ENCODE results near the gene LRMDA. TPM values are rescaled to one million over a fixed set of nuclear protein-coding genes. Genes with fewer than 3 reads are reported as not detected.

The LRMDA gene
- total RNA-seq, 1 donor from 2014 or later: 7.3 TPM

GRCh38 chr10:76206797-76207352 lies 775.5 kb downstream of the LRMDA start:
- H3K36me3 ChIP-seq (ENCODE audit: control insufficient read depth in 3 of 3, insufficient read depth in 3 of 3, low read length in 3 of 3): no peaks in the 10 kb centered on the region
- H3K27ac ChIP-seq (ENCODE audit: low read depth, low read length): no peak overlapping the region
- no peaks in the 10 kb centered on the region for H3K4me1 ChIP-seq (ENCODE audit: control insufficient read depth in 3 of 3, insufficient read depth in 3 of 3, low read length in 3 of 3)
- no peak overlapping the region for H3K9ac ChIP-seq (ENCODE audit: low read depth in 1 of 3, low read length in 3 of 3)
- H3K27me3 ChIP-seq (ENCODE audit: control insufficient read depth in 3 of 3, insufficient read depth in 3 of 3, low read length in 3 of 3): peaks cover 0 to 10% (median 0%) of the 10 kb centered on the region in 3 donors
- H3K9me3 ChIP-seq (ENCODE audit: control insufficient read depth in 3 of 3, low read length in 3 of 3): no peaks in the 10 kb centered on the region
- H3K4me3 ChIP-seq (ENCODE audit: low read length in 3 of 3): no peak overlapping the region

GRCh38 chr10:76209135-76209534 lies 777.7 kb downstream of the LRMDA start:
- Histone ChIP-seq H3K36me3 (ENCODE audit: control insufficient read depth in 3 of 3, insufficient read depth in 3 of 3, low read length in 3 of 3) (no peaks in the 10 kb centered on the region), H3K27me3 (ENCODE audit: control insufficient read depth in 3 of 3, insufficient read depth in 3 of 3, low read length in 3 of 3) (peaks cover 0 to 4% (median 0%) of the 10 kb centered on the region in 3 donors), H3K9me3 (ENCODE audit: control insufficient read depth in 3 of 3, low read length in 3 of 3) (no peaks in the 10 kb centered on the region), H3K27ac (ENCODE audit: low read depth, low read length) (no peak overlapping the region), H3K4me1 (ENCODE audit: control insufficient read depth in 3 of 3, insufficient read depth in 3 of 3, low read length in 3 of 3) (no peaks in the 10 kb centered on the region), H3K4me3 (ENCODE audit: low read length in 3 of 3) (no peak overlapping the region), H3K9ac (ENCODE audit: low read depth in 1 of 3, low read length in 3 of 3) (no peak overlapping the region)

- H3K9me3 ChIP-seq (ENCODE audit: control insufficient read depth in 3 of 3, low read length in 3 of 3): no peaks in the 10 kb centered on the region
- no peaks in the 10 kb centered on the region for H3K36me3 ChIP-seq (ENCODE audit: control insufficient read depth in 3 of 3, insufficient read depth in 3 of 3, low read length in 3 of 3)
- H3K4me3 ChIP-seq (ENCODE audit: low read length in 3 of 3): no peak overlapping the region
- H3K9ac ChIP-seq (ENCODE audit: low read depth in 1 of 3, low read length in 3 of 3): no peak overlapping the region
- no peaks in the 10 kb centered on the region for H3K4me1 ChIP-seq (ENCODE audit: control insufficient read depth in 3 of 3, insufficient read depth in 3 of 3, low read length in 3 of 3)
- no peaks in the 10 kb centered on the region for H3K27me3 ChIP-seq (ENCODE audit: control insufficient read depth in 3 of 3, insufficient read depth in 3 of 3, low read length in 3 of 3)
- no peak overlapping the region for H3K27ac ChIP-seq (ENCODE audit: low read depth, low read length)
Observed at GRCh38 chr10:76210211-76210610, 778.8 kb downstream of the LRMDA start.

- H3K27me3 ChIP-seq (ENCODE audit: control insufficient read depth in 3 of 3, insufficient read depth in 3 of 3, low read length in 3 of 3): no peaks in the 10 kb centered on the region
- H3K4me1 ChIP-seq (ENCODE audit: control insufficient read depth in 3 of 3, insufficient read depth in 3 of 3, low read length in 3 of 3): no peaks in the 10 kb centered on the region
- H3K9me3 ChIP-seq (ENCODE audit: control insufficient read depth in 3 of 3, low read length in 3 of 3): no peaks in the 10 kb centered on the region
- no peaks in the 10 kb centered on the region for H3K36me3 ChIP-seq (ENCODE audit: control insufficient read depth in 3 of 3, insufficient read depth in 3 of 3, low read length in 3 of 3)
- no peak overlapping the region for H3K27ac ChIP-seq (ENCODE audit: low read depth, low read length)
- no peak overlapping the region for H3K4me3 ChIP-seq (ENCODE audit: low read length in 3 of 3)
- no peak overlapping the region for H3K9ac ChIP-seq (ENCODE audit: low read depth in 1 of 3, low read length in 3 of 3)
Observed at GRCh38 chr10:76211691-76212090, 780.3 kb downstream of the LRMDA start.

GRCh38 chr10:76213876-76214275 lies 782.5 kb downstream of the LRMDA start:
- Histone ChIP-seq H3K27me3 (ENCODE audit: control insufficient read depth in 3 of 3, insufficient read depth in 3 of 3, low read length in 3 of 3) (no peaks in the 10 kb centered on the region), H3K4me1 (ENCODE audit: control insufficient read depth in 3 of 3, insufficient read depth in 3 of 3, low read length in 3 of 3) (no peaks in the 10 kb centered on the region), H3K9ac (ENCODE audit: low read depth in 1 of 3, low read length in 3 of 3) (no peak overlapping the region), H3K27ac (ENCODE audit: low read depth, low read length) (no peak overlapping the region), H3K36me3 (ENCODE audit: control insufficient read depth in 3 of 3, insufficient read depth in 3 of 3, low read length in 3 of 3) (no peaks in the 10 kb centered on the region), H3K9me3 (ENCODE audit: control insufficient read depth in 3 of 3, low read length in 3 of 3) (peaks cover 0 to 2% (median 0%) of the 10 kb centered on the region in 3 donors), H3K4me3 (ENCODE audit: low read length in 3 of 3) (no peak overlapping the region)

- no peak overlapping the region for H3K4me3 ChIP-seq (ENCODE audit: low read length in 3 of 3)
- H3K27ac ChIP-seq (ENCODE audit: low read depth, low read length): no peak overlapping the region
- H3K4me1 ChIP-seq (ENCODE audit: control insufficient read depth in 3 of 3, insufficient read depth in 3 of 3, low read length in 3 of 3): no peaks in the 10 kb centered on the region
- no peak overlapping the region for H3K9ac ChIP-seq (ENCODE audit: low read depth in 1 of 3, low read length in 3 of 3)
- H3K9me3 ChIP-seq (ENCODE audit: control insufficient read depth in 3 of 3, low read length in 3 of 3): peaks cover 0 to 3% (median 0%) of the 10 kb centered on the region in 3 donors
- H3K36me3 ChIP-seq (ENCODE audit: control insufficient read depth in 3 of 3, insufficient read depth in 3 of 3, low read length in 3 of 3): no peaks in the 10 kb centered on the region
- no peaks in the 10 kb centered on the region for H3K27me3 ChIP-seq (ENCODE audit: control insufficient read depth in 3 of 3, insufficient read depth in 3 of 3, low read length in 3 of 3)
Observed at GRCh38 chr10:76218035-76218434, 786.6 kb downstream of the LRMDA start.

GRCh38 chr10:76229341-76229740 lies 797.9 kb downstream of the LRMDA start:
- Histone ChIP-seq H3K4me1 (ENCODE audit: control insufficient read depth in 3 of 3, insufficient read depth in 3 of 3, low read length in 3 of 3) (no peaks in the 10 kb centered on the region), H3K4me3 (ENCODE audit: low read length in 3 of 3) (no peak overlapping the region), H3K9me3 (ENCODE audit: control insufficient read depth in 3 of 3, low read length in 3 of 3) (no peaks in the 10 kb centered on the region), H3K36me3 (ENCODE audit: control insufficient read depth in 3 of 3, insufficient read depth in 3 of 3, low read length in 3 of 3) (no peaks in the 10 kb centered on the region), H3K27me3 (ENCODE audit: control insufficient read depth in 3 of 3, insufficient read depth in 3 of 3, low read length in 3 of 3) (no peaks in the 10 kb centered on the region), H3K27ac (ENCODE audit: low read depth, low read length) (no peak overlapping the region), H3K9ac (ENCODE audit: low read depth in 1 of 3, low read length in 3 of 3) (no peak overlapping the region)

GRCh38 chr10:76230921-76231285 lies 799.5 kb downstream of the LRMDA start:
- no peak overlapping the region for H3K4me3 ChIP-seq (ENCODE audit: low read length in 3 of 3)
- no peak overlapping the region for H3K27ac ChIP-seq (ENCODE audit: low read depth, low read length)
- no peaks in the 10 kb centered on the region for H3K4me1 ChIP-seq (ENCODE audit: control insufficient read depth in 3 of 3, insufficient read depth in 3 of 3, low read length in 3 of 3)
- no peaks in the 10 kb centered on the region for H3K9me3 ChIP-seq (ENCODE audit: control insufficient read depth in 3 of 3, low read length in 3 of 3)
- H3K27me3 ChIP-seq (ENCODE audit: control insufficient read depth in 3 of 3, insufficient read depth in 3 of 3, low read length in 3 of 3): no peaks in the 10 kb centered on the region
- no peaks in the 10 kb centered on the region for H3K36me3 ChIP-seq (ENCODE audit: control insufficient read depth in 3 of 3, insufficient read depth in 3 of 3, low read length in 3 of 3)
- no peak overlapping the region for H3K9ac ChIP-seq (ENCODE audit: low read depth in 1 of 3, low read length in 3 of 3)

GRCh38 chr10:76231286-76231934 lies 800.0 kb downstream of the LRMDA start:
- H3K9ac ChIP-seq (ENCODE audit: low read depth in 1 of 3, low read length in 3 of 3): no peak overlapping the region

GRCh38 chr10:76234499-76235226 lies 803.2 kb downstream of the LRMDA start:
- Histone ChIP-seq H3K36me3 (ENCODE audit: control insufficient read depth in 3 of 3, insufficient read depth in 3 of 3, low read length in 3 of 3) (no peaks in the 10 kb centered on the region), H3K9me3 (ENCODE audit: control insufficient read depth in 3 of 3, low read length in 3 of 3) (no peaks in the 10 kb centered on the region), H3K9ac (ENCODE audit: low read depth in 1 of 3, low read length in 3 of 3) (no peak overlapping the region), H3K27ac (ENCODE audit: low read depth, low read length) (no peak overlapping the region), H3K27me3 (ENCODE audit: control insufficient read depth in 3 of 3, insufficient read depth in 3 of 3, low read length in 3 of 3) (no peaks in the 10 kb centered on the region), H3K4me1 (ENCODE audit: control insufficient read depth in 3 of 3, insufficient read depth in 3 of 3, low read length in 3 of 3) (no peaks in the 10 kb centered on the region), H3K4me3 (ENCODE audit: low read length in 3 of 3) (no peak overlapping the region)

More at GRCh38 chr10:76231286-76231934, 800.0 kb downstream of the LRMDA start:
- Histone ChIP-seq H3K27ac (ENCODE audit: low read depth, low read length) (no peak overlapping the region), H3K9me3 (ENCODE audit: control insufficient read depth in 3 of 3, low read length in 3 of 3) (no peaks in the 10 kb centered on the region), H3K27me3 (ENCODE audit: control insufficient read depth in 3 of 3, insufficient read depth in 3 of 3, low read length in 3 of 3) (no peaks in the 10 kb centered on the region), H3K36me3 (ENCODE audit: control insufficient read depth in 3 of 3, insufficient read depth in 3 of 3, low read length in 3 of 3) (no peaks in the 10 kb centered on the region), H3K4me3 (ENCODE audit: low read length in 3 of 3) (no peak overlapping the region), H3K4me1 (ENCODE audit: control insufficient read depth in 3 of 3, insufficient read depth in 3 of 3, low read length in 3 of 3) (no peaks in the 10 kb centered on the region)
